Calu3 (cell line): ENCODE results near the gene RNF169. TPM values are rescaled to one million over a fixed set of nuclear protein-coding genes. Genes with fewer than 3 reads are reported as not detected.

Experiments used
- BruUV-seq: library from RNA; stranded (reverse); fragments of 400-500 nt; replicated peaks from 2 replicates; lab custom pipeline; 2021; lab: Mats Ljungman, UMichigan
- CTCF ChIA-PET: fragments of 300-600 bp; sonication (Branson Sonifier 250); formaldehyde crosslinking; loops from one replicate; lab custom pipeline; 2022; ENCODE audit warnings: antibody characterized with exemption; lab: Charles Lee
- DNase-seq: peaks from one replicate; pipeline ENCODE4 v3.0.0; 2022
- H3K27ac Mint-ChIP-seq: one replicate; pipeline ENCODE4 v1.8.0; 2022; ENCODE audit warnings: mixed read lengths; ENCODE audit not compliant: unreplicated experiment
- H3K27me3 Mint-ChIP-seq: one replicate; pipeline ENCODE4 v1.8.0; 2022; ENCODE audit warnings: mixed read lengths; ENCODE audit not compliant: unreplicated experiment
- H3K36me3 Mint-ChIP-seq: one replicate; pipeline ENCODE4 v1.8.0; 2022; ENCODE audit warnings: mild to moderate bottlenecking, moderate library complexity, mixed read lengths; ENCODE audit not compliant: insufficient read depth, unreplicated experiment
- H3K4me1 Mint-ChIP-seq: one replicate; pipeline ENCODE4 v1.8.0; 2022; ENCODE audit warnings: mild to moderate bottlenecking, low read depth, mixed read lengths; ENCODE audit not compliant: unreplicated experiment
- H3K4me3 Mint-ChIP-seq: one replicate; pipeline ENCODE4 v1.8.0; 2022; ENCODE audit warnings: mild to moderate bottlenecking, low read depth, moderate library complexity, mixed read lengths; ENCODE audit not compliant: unreplicated experiment
- H3K9me3 Mint-ChIP-seq: one replicate; pipeline ENCODE4 v1.8.0; 2022; ENCODE audit warnings: low read depth, mixed read lengths; ENCODE audit not compliant: unreplicated experiment
- CTCF ChIP-seq: fragments of 200-600 bp; IDR thresholded peaks from one replicate; pipeline ENCODE4 v1.8.0; 2022; ENCODE audit warnings: antibody characterized with exemption; ENCODE audit not compliant: unreplicated experiment
- intact Hi-C: fragments of 100-400 bp; cut with micrococcal nuclease; formaldehyde crosslinking; loops from one replicate; pipeline ENCODE4 v1.10.0; 2022; ENCODE audit not compliant: unreplicated experiment
- total RNA-seq: library from RNA; stranded (reverse); gene quantifications from 2 replicates; pipeline ENCODE4 v1.2.3, GENCODE V29; 2022

RNF169 gene
- total RNA-seq, 1 experiment from 2014 or later, result 22.5 TPM

- no peak for DNase-seq
- intact Hi-C loops, result no loop called here
- CTCF ChIA-PET, result no interaction called here
- Mint-ChIP-seq H3K27me3 (no peaks in the 10 kb centered on the region), H3K36me3 (peaks cover 24% of the 10 kb centered on the region), H3K27ac (no peak overlapping the region), H3K9me3 (no peaks in the 10 kb centered on the region), H3K4me1 (peaks cover 12% of the 10 kb centered on the region), H3K4me3 (no peak overlapping the region)
- TF ChIP-seq CTCF, result no peak
- BruUV-seq, result no TSS peak
These were observed 99.2 kb downstream of the RNF169 start for GRCh38 chr11:74847895-74848294.

- Mint-ChIP-seq H3K4me1 (peaks cover 12% of the 10 kb centered on the region), H3K27me3 (no peaks in the 10 kb centered on the region)
These were observed 101.1 kb downstream of the RNF169 start for GRCh38 chr11:74849525-74850391.

GRCh38 chr11:74853223-74853622 lies 104.6 kb downstream of the RNF169 start:
- intact Hi-C loops, result no loop called here
- H3K9me3 Mint-ChIP-seq, result no peaks in the 10 kb centered on the region
- H3K4me1 Mint-ChIP-seq, result peaks cover 12% of the 10 kb centered on the region

More at GRCh38 chr11:74849525-74850391, 101.1 kb downstream of the RNF169 start:
- no TSS peak for BruUV-seq
- no peak overlapping the region for H3K4me3 Mint-ChIP-seq
- no peak for TF ChIP-seq CTCF
- no peaks in the 10 kb centered on the region for H3K9me3 Mint-ChIP-seq
- H3K27ac Mint-ChIP-seq, result no peak overlapping the region
- intact Hi-C loops, result no loop called here
- CTCF ChIA-PET, result interaction anchor here (0.6 to 0.7 kb wide), 2 partner anchors 64 to 269 kb away, joined by 3 to 5 read pairs; no protein-coding TSS in a partner anchor
- no peak for DNase-seq
- H3K36me3 Mint-ChIP-seq, result peaks cover 21% of the 10 kb centered on the region

GRCh38 chr11:74860743-74861142 lies 112.1 kb downstream of the RNF169 start:
- Mint-ChIP-seq H3K4me1 (no peaks in the 10 kb centered on the region), H3K27ac (no peak overlapping the region), H3K9me3 (no peaks in the 10 kb centered on the region), H3K27me3 (no peaks in the 10 kb centered on the region), H3K4me3 (no peak overlapping the region), H3K36me3 (peaks cover 10% of the 10 kb centered on the region)
- no peak for DNase-seq
- intact Hi-C loops, result no loop called here
- TF ChIP-seq CTCF, result no peak
- BruUV-seq, result no TSS peak
- CTCF ChIA-PET, result no interaction called here

More at GRCh38 chr11:74853223-74853622, 104.6 kb downstream of the RNF169 start:
- H3K27me3 Mint-ChIP-seq, result no peaks in the 10 kb centered on the region
- TF ChIP-seq CTCF, result no peak
- no TSS peak for BruUV-seq
- H3K27ac Mint-ChIP-seq, result no peak overlapping the region
- DNase-seq, result no peak
- CTCF ChIA-PET, result no interaction called here
- H3K36me3 Mint-ChIP-seq, result peaks cover 16% of the 10 kb centered on the region
- no peak overlapping the region for H3K4me3 Mint-ChIP-seq
